ENCODE data around the gene EFCAB10.

The EFCAB10 gene

GRCh38 chr7:105614341-105614840, 33.1 kb upstream of the EFCAB10 start:
- no peaks in the 10 kb centered on the region for H3K4me1 Mint-ChIP-seq
- no peak for TF ChIP-seq CTCF (IDR thresholded peaks at IDR 0.05; ENCODE audit: unreplicated experiment in 3 of 3)

GRCh38 chr7:105613611-105614330, 32.5 kb upstream of the EFCAB10 start:
- Mint-ChIP-seq H3K9me3 (no peaks in the 10 kb centered on the region), H3K4me1 (no peaks in the 10 kb centered on the region), H3K27ac (no peak overlapping the region), H3K36me3 (ENCODE audit: low read depth) (peaks cover 26% of the 10 kb centered on the region), H3K27me3 (ENCODE audit: low read depth) (no peaks in the 10 kb centered on the region), H3K4me3 (no peak overlapping the region)
- TF ChIP-seq CTCF (IDR thresholded peaks at IDR 0.05; ENCODE audit: unreplicated experiment in 3 of 3), result no peak

More at GRCh38 chr7:105614341-105614840, 33.1 kb upstream of the EFCAB10 start:
- Mint-ChIP-seq H3K9me3 (no peaks in the 10 kb centered on the region), H3K36me3 (ENCODE audit: low read depth) (peaks cover 27% of the 10 kb centered on the region), H3K27ac (no peak overlapping the region), H3K27me3 (ENCODE audit: low read depth) (no peaks in the 10 kb centered on the region), H3K4me3 (no peak overlapping the region)

DNA sequence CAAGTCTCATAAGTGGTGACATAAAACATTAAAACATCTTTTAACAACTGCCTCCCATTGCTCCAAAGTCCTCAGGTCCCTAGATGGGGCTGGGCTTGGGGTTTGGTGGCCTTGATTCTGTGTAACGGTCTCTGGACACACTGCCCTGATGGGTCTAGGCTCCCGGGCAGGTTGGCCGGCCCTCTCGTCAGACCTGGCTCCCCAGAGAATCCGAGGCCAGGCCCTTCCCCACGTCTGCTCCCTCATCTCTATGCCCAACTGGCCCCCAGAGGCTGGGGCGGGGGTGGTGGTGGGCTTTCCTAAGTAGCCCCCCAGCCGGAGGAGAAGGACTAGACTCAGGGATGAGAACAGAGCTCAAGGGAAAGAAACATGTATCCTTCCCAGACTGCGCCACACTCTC, 31.5 kb upstream of the EFCAB10 start:
- no peak for TF ChIP-seq CTCF (IDR thresholded peaks at IDR 0.05; ENCODE audit: unreplicated experiment in 3 of 3)
- no peaks in the 10 kb centered on the region for H3K27me3 Mint-ChIP-seq (ENCODE audit: low read depth)
- peaks cover 17% of the 10 kb centered on the region for H3K36me3 Mint-ChIP-seq (ENCODE audit: low read depth)
- no peak overlapping the region for H3K4me3 Mint-ChIP-seq
- H3K4me1 Mint-ChIP-seq, result no peaks in the 10 kb centered on the region
- no peak overlapping the region for H3K27ac Mint-ChIP-seq
- no peaks in the 10 kb centered on the region for H3K9me3 Mint-ChIP-seq

- Mint-ChIP-seq H3K9me3 (no peaks in the 10 kb centered on the region), H3K4me3 (no peak overlapping the region), H3K36me3 (ENCODE audit: low read depth) (peaks cover 16% of the 10 kb centered on the region), H3K27me3 (ENCODE audit: low read depth) (no peaks in the 10 kb centered on the region), H3K4me1 (no peaks in the 10 kb centered on the region), H3K27ac (no peak overlapping the region)
- no peak for TF ChIP-seq CTCF (IDR thresholded peaks at IDR 0.05; ENCODE audit: unreplicated experiment in 3 of 3)
Measured at GRCh38 chr7:105611856-105612775, 30.8 kb upstream of the EFCAB10 start.

DNA sequence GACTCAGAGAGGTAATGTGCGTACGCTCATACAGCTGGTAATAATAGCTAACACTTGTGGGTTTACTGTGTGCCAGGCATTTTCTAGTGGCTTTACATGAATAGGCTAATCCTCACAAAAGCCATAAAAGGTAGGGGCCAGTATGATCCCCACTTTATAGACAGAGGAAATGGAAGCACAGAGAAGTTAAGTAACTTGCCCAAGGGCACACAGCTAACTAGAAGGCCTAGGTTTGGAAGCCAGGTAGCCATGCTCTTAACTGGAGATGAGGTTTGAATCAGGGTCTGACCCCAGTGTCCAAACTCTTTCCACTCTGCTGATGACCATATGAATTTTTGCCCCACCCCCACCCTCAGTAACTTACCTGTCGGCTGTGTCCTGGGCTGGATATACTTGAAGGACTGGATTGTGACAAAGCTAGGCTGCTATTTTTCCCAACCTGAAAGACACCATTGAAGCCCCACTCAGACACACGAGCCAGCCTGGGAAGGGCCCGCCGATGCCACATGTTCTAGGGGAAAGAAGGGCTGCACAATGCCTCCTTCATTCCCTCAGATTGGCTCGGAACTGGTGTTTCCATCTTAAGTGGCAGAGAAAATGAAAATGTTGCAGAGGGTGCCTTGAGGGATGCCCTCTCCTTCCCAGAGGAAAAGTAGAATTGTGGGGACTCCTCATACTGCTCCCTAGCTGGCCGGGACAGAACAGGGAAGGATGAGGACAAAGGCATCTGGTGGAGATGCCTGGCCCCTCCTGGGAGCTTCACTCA, 29.1 kb upstream of the EFCAB10 start:
- H3K4me1 Mint-ChIP-seq, result no peaks in the 10 kb centered on the region
- H3K4me3 Mint-ChIP-seq, result no peak overlapping the region
- no peaks in the 10 kb centered on the region for H3K9me3 Mint-ChIP-seq
- H3K27ac Mint-ChIP-seq, result no peak overlapping the region
- TF ChIP-seq CTCF (IDR thresholded peaks at IDR 0.05; ENCODE audit: unreplicated experiment in 3 of 3), result no peak
- no peaks in the 10 kb centered on the region for H3K27me3 Mint-ChIP-seq (ENCODE audit: low read depth)
- peaks cover 16% of the 10 kb centered on the region for H3K36me3 Mint-ChIP-seq (ENCODE audit: low read depth)
